H1 (cell line): ENCODE data around the gene CREB3L1. TPM values are rescaled to one million over a fixed set of nuclear protein-coding genes. Genes with fewer than 3 reads are reported as not detected.

Experiments used
- CHD7 ChIP-seq: fragments of 300-600 bp; sonication (generic); IDR thresholded peaks from 2 replicates; pipeline ENCODE4 v1.7.1; 2012; ENCODE audit warnings: low read length, moderate library complexity, mild to moderate bottlenecking, inconsistent platforms; ENCODE audit not compliant: insufficient replicate concordance
- E2F6 ChIP-seq: IDR thresholded peaks from 2 replicates; pipeline ENCODE4 v1.6.1; 2012; ENCODE audit warnings: inconsistent platforms
- KDM4A ChIP-seq: IDR thresholded peaks from one replicate; pipeline ENCODE4 v1.7.1; 2012; ENCODE audit warnings: low read depth, mild to moderate bottlenecking, moderate library complexity, low read length, inconsistent platforms; ENCODE audit not compliant: severe bottlenecking
- MAX ChIP-seq: IDR thresholded peaks from 2 replicates; pipeline ENCODE4 v1.6.1; 2012; ENCODE audit warnings: inconsistent platforms
- RAD21 ChIP-seq, 2 experiments: IDR thresholded peaks in 1 of 2; conservative IDR thresholded peaks in 1 of 2; 2 replicates each; pipeline ENCODE4 v1.6.1; 2011; ENCODE audit warnings: low read depth in 2 of 2, low read length in 2 of 2, improper control_type of control experiment in 1 of 2, inconsistent platforms in 1 of 2, mild to moderate bottlenecking in 1 of 2, moderate library complexity in 1 of 2
- RNF2 ChIP-seq: fragments of 200-900, 300-1000 bp; sonication (generic); IDR thresholded peaks from 2 replicates; pipeline ENCODE4 v1.7.1; 2016; ENCODE audit warnings: borderline replicate concordance, low read depth, mild to moderate bottlenecking, antibody characterized with exemption, low read length; ENCODE audit not compliant: poor library complexity, severe bottlenecking; ENCODE audit errors: missing control alignments
- TAF1 ChIP-seq: IDR thresholded peaks from 2 replicates; pipeline ENCODE4 v1.6.1; 2011; ENCODE audit warnings: mild to moderate bottlenecking, low read depth, low read length
- TAF7 ChIP-seq: optimal IDR thresholded peaks from 2 replicates; pipeline ENCODE3; 2011; ENCODE audit warnings: low read depth, mild to moderate bottlenecking, inconsistent platforms, low read length, moderate library complexity, borderline replicate concordance
- polyA plus RNA-seq, 7 experiments: library from polyadenylated mRNA; depleted of rRNA in 3 of 7; stranded (reverse) in 5 of 7; unstranded in 2 of 7; fragments of >200 nt in 5 of 7; fragments of 200-250 nt in 2 of 7; gene quantifications; 1 replicate in 5 of 7; 2 replicates in 1 of 7; 4 replicates in 1 of 7; pipeline versions ENCODE4 v1.2.1 to v1.2.3, GENCODE V29; 2011 to 2013; ENCODE audit warnings: missing spikeins in 2 of 7, mixed read lengths in 2 of 7
- total RNA-seq: library from RNA; stranded (reverse); fragmentation: NEBNext Ultra II Directional; extraction: Animal tissue kit (Norgen Biotek cat#: 25700); gene quantifications from 2 replicates; pipeline ENCODE4 v1.2.1, GENCODE V29; 2021

Gene CREB3L1
- total and polyA plus RNA-seq, 2 of the 8 experiments (the other 6 are each of a cell fraction or from before 2014, with no cell fraction given): 4.1 to 12.7 TPM

- TF ChIP-seq CHD7 (no peak), KDM4A (no peak), E2F6 (no peak), TAF7 (no peak), TAF1 (0 out of 2 replicates have a peak, but pooled peaks have one; percentile 39), RAD21 (IDR thresholded peaks at IDR 0.05 in 1 of 2, conservative IDR thresholded peaks at IDR 0.05 in 1 of 2; ENCODE audit: low read depth in 2 of 2, low read length in 2 of 2) (no peak), MAX (peak; percentile 29; the same call in 1 of the 2 replicates), RNF2 (no peak)
Observed at GRCh38 chr11:46290598-46291309, 13.3 kb downstream of the CREB3L1 start (continued).
